Measurements from ENCODE around the gene NAT10. TPM values are rescaled to one million over a fixed set of nuclear protein-coding genes. Genes with fewer than 3 reads are reported as not detected.
"Not testable (repeated sequence)": the region's sequence is repeated elsewhere in the genome, so short reads cannot be mapped to it uniquely, and the experiment has no call there.

NAT10 gene
- total RNA-seq, 1 experiment from 2014 or later = 34.3 TPM

GRCh38 chr11:34167961-34168360 lies 62.5 kb downstream of the NAT10 start:
- no peak for DNase-seq (ENCODE audit: low spot score)

GRCh38 chr11:34168642-34169420 lies 63.4 kb downstream of the NAT10 start:
- peak; percentile 20 for DNase-seq (ENCODE audit: low spot score)

GRCh38 chr11:34169686-34170085 lies 64.3 kb downstream of the NAT10 start:
- DNase-seq (ENCODE audit: low spot score) = no peak

- DNase-seq (ENCODE audit: low spot score) = no peak
Measured at GRCh38 chr11:34173050-34173449, 67.6 kb downstream of the NAT10 start.

GRCh38 chr11:34174412-34175041 lies 69.1 kb downstream of the NAT10 start:
- peak; percentile 63 for DNase-seq (ENCODE audit: low spot score)

GRCh38 chr11:34175284-34176019 lies 70.0 kb downstream of the NAT10 start:
- DNase-seq (ENCODE audit: low spot score) = no peak

- no peak for DNase-seq (ENCODE audit: low spot score)
Measured at GRCh38 chr11:34176751-34177209, 71.4 kb downstream of the NAT10 start.

GRCh38 chr11:34178209-34178821 lies 72.9 kb downstream of the NAT10 start:
- no peak for DNase-seq (ENCODE audit: low spot score)

GRCh38 chr11:34179026-34179675 lies 73.7 kb downstream of the NAT10 start:
- no peak for DNase-seq (ENCODE audit: low spot score)

- no peak for DNase-seq (ENCODE audit: low spot score)
Measured at GRCh38 chr11:34180040-34180813, 74.8 kb downstream of the NAT10 start.

- not testable (repeated sequence) for DNase-seq (ENCODE audit: low spot score)
Measured at GRCh38 chr11:34180814-34181165, 75.4 kb downstream of the NAT10 start.

GRCh38 chr11:34181251-34181650 lies 75.8 kb downstream of the NAT10 start:
- no peak for DNase-seq (ENCODE audit: low spot score)

- no peak for DNase-seq (ENCODE audit: low spot score)
Measured at GRCh38 chr11:34181856-34182405, 76.5 kb downstream of the NAT10 start.

GRCh38 chr11:34182425-34182824 lies 77.0 kb downstream of the NAT10 start:
- no peak for DNase-seq (ENCODE audit: low spot score)

GRCh38 chr11:34182921-34183685 lies 77.7 kb downstream of the NAT10 start:
- no peak for DNase-seq (ENCODE audit: low spot score)

- no peak for DNase-seq (ENCODE audit: low spot score)
Measured at GRCh38 chr11:34183848-34184391, 78.5 kb downstream of the NAT10 start.

- DNase-seq (ENCODE audit: low spot score) = no peak
Measured at GRCh38 chr11:34184505-34185015, 79.1 kb downstream of the NAT10 start.

GRCh38 chr11:34185926-34186841 lies 80.8 kb downstream of the NAT10 start:
- no peak for DNase-seq (ENCODE audit: low spot score)

Measured in A172 (cell line).